Stimulated activated CD4-positive, alpha-beta T cell treated with anti-CD3 and anti-CD28 coated beads, Interleukin-12 subunit alpha, Interleukin-12 subunit beta, amount 100 ng/mL, for 48 hours (primary cell): ENCODE measurements around the gene ICAM4.
"Not testable (repeated sequence)": the region's sequence is repeated elsewhere in the genome, so short reads cannot be mapped to it uniquely, and the experiment has no call there.

Experiments used
- DNase-seq, 3 donors: peaks; one replicate each; pipeline ENCODE4 v3.0.0-alpha.2; 2020; ENCODE audit warnings: low read depth in 2 of 3, low spot score in 1 of 3

The ICAM4 gene

GRCh38 chr19:10268071-10268470 is 18.7 kb upstream of the ICAM4 start:
- no peak for DNase-seq

DNA sequence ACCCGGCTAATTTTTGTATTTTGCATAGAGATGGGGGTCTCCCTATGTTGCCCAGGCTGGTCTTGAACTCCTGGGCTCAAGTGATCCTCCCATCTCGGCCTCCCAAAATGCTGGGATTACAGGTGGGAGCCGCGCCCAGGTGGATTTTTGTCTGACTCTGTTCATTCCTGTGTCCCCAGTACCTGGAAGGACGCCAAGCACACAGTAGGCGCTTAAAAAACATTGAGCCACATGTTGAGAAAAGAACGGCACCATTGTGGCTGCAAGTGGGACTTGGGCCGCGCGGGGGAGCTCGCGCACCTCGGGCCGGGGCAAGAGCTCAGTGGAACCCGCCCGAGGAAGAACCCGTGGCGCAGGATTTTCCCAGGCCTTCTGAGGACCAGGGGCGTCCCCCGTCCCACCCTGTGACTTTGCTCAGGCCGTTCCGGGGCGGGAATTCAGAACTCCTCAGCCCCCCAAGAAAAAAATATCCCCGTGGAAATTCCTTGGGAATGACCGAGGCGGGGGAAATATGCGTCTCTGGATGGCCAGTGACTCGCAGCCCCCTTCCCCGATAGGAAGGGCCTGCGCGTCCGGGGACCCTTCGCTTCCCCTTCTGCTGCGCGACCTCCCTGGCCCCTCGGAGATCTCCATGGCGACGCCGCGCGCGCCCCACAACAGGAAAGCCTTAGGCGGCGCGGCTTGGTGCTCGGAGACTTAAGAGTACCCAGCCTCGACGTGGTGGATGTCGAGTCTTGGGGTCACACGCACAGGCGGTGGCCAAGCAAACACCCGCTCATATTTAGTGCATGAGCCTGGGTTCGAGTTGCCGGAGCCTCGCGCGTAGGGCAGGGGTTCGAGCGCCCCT is 17.2 kb upstream of the ICAM4 start:
- peak; percentile 81 to 91 (median 84) for DNase-seq

GRCh38 chr19:10270180-10270615 is 16.6 kb upstream of the ICAM4 start:
- peak; percentile 65 to 75 (median 68) for DNase-seq

DNA sequence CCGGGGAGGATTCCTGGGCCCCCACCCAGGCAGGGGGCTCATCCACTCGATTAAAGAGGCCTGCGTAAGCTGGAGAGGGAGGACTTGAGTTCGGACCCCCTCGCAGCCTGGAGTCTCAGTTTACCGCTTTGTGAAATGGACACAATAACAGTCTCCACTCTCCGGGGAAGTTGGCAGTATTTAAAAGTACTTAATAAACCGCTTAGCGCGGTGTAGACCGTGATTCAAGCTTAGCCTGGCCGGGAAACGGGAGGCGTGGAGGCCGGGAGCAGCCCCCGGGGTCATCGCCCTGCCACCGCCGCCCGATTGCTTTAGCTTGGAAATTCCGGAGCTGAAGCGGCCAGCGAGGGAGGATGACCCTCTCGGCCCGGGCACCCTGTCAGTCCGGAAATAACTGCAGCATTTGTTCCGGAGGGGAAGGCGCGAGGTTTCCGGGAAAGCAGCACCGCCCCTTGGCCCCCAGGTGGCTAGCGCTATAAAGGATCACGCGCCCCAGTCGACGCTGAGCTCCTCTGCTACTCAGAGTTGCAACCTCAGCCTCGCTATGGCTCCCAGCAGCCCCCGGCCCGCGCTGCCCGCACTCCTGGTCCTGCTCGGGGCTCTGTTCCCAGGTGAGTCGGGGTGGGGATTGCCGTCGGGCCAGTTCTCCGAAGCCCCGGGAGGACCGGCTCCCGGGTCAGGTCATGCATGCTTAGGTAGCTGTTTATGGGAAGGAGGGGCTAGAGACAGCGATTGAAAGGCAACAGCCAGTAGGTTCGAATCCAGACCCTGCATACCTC is 15.9 kb upstream of the ICAM4 start, which contains the start of gene ICAM1:
Gene ICAM1, plus strand, starts transcription at position 505 of the 779 bp plus-strand sequence. Its CDS starts 40 bp downstream, at position 545.
- DNase-seq = peak; percentile 60 to 75 (median 74)

DNA sequence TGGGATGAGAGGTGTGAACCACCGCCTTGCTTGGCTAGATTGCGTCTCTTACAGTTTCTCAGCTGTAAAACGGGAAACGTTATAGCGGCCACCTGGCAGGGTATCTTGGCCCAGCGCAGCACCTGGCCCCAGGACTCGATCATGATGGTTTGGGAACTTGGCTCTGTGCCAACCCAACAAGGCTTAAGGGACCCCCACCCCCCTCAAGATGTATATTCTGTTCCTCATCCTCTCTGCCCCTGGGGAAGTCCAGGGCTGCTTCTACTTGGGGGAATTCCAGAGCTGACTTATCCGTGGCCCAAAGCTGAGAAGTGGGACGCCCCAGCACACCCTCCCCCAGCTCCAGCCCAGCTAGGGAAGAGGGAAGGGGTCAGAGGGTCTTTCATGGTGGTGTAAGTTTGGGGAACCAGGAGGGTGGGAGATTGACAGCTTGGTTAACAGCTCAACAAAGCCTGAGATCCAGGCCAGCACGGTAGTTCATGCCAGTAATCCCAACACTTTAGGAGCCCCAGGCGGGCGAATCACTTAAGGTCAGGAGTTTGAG is 15.1 kb upstream of the ICAM4 start:
- no peak for DNase-seq

GRCh38 chr19:10274589-10274988 is 12.2 kb upstream of the ICAM4 start:
- no peak for DNase-seq

GRCh38 chr19:10277795-10278589 is 8.8 kb upstream of the ICAM4 start:
- DNase-seq = no peak

- no peak for DNase-seq
These were observed 7.8 kb upstream of the ICAM4 start for GRCh38 chr19:10278935-10279334.

DNA sequence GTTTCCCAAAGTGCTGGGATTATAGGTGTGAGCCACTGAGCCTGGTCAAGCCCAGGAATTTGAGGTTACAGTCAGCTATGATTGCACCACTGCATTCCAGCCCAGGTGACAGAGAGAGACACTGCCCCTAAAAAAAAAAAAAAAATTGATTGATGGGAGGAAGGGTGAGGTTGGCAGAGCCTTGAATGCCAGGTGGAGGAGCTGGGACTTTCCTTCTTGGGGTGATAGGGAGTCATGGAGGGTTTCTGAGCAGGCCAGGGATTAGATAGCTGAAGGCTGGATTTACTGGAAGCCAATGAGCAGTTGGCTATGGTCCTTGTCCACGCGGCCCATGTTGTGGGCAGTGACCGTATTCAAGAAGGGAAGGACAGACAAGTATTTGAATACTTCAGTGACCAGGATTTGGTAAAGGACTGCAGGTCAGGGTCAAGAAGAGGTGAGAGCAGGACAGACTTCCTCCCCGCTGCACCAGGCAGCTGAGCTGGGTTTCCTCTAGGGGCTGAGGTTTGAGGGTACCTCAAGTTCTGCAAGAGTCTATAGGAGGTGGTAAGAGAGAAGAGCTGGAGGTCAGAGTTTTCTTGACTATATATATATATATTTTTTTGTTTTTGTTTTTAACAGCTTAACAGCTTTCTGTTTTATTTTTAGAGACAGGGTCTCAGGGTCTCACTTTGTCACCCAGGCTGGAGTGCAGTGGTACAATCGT is 6.9 kb upstream of the ICAM4 start:
- DNase-seq = no peak

DNA sequence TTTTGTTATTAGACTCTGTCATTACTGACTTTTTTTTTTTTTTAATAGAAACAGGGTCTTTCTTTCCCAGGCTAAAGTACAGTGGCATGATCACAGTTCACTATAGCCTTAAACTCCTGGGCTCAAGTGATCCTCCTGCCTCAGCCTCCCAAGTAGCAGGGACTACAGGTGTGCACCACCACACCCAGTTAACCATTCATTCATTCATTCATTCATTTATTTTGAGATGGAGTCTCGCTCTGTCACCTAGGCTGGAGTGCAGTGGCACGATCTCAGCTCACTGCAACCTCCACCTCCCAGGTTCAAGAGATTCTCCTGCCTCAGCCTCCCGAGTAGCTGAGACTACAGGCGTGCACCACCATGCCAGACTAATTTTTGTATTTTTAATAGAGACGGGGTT is 4.7 kb upstream of the ICAM4 start:
- DNase-seq = not testable (repeated sequence)

GRCh38 chr19:10283301-10284064 is 3.3 kb upstream of the ICAM4 start:
- no peak for DNase-seq

DNA sequence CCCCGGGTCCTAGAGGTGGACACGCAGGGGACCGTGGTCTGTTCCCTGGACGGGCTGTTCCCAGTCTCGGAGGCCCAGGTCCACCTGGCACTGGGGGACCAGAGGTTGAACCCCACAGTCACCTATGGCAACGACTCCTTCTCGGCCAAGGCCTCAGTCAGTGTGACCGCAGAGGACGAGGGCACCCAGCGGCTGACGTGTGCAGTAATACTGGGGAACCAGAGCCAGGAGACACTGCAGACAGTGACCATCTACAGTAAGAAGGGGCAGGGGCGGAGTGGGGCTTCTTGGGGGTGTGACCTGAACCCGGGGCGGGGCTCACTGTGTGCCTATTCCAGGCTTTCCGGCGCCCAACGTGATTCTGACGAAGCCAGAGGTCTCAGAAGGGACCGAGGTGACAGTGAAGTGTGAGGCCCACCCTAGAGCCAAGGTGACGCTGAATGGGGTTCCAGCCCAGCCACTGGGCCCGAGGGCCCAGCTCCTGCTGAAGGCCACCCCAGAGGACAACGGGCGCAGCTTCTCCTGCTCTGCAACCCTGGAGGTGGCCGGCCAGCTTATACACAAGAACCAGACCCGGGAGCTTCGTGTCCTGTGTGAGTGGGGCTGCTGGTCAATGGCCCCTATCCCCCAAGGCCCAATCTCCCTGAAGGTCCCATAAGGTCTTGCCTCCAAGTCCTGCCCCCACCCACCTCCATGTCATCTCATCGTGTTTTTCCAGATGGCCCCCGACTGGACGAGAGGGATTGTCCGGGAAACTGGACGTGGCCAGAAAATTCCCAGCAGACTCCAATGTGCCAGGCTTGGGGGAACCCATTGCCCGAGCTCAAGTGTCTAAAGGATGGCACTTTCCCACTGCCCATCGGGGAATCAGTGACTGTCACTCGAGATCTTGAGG is 2.4 kb upstream of the ICAM4 start:
- DNase-seq = no peak

GRCh38 chr19:10284960-10285278 is 1.8 kb upstream of the ICAM4 start:
- no peak for DNase-seq

DNA sequence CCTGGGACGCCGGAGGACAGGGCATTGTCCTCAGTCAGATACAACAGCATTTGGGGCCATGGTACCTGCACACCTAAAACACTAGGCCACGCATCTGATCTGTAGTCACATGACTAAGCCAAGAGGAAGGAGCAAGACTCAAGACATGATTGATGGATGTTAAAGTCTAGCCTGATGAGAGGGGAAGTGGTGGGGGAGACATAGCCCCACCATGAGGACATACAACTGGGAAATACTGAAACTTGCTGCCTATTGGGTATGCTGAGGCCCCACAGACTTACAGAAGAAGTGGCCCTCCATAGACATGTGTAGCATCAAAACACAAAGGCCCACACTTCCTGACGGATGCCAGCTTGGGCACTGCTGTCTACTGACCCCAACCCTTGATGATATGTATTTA is 1.4 kb upstream of the ICAM4 start:
- no peak for DNase-seq

GRCh38 chr19:10288662-10289166 is 2.0 kb downstream of the ICAM4 start:
- DNase-seq = peak in 1 of 3 donors; percentile 35

DNA sequence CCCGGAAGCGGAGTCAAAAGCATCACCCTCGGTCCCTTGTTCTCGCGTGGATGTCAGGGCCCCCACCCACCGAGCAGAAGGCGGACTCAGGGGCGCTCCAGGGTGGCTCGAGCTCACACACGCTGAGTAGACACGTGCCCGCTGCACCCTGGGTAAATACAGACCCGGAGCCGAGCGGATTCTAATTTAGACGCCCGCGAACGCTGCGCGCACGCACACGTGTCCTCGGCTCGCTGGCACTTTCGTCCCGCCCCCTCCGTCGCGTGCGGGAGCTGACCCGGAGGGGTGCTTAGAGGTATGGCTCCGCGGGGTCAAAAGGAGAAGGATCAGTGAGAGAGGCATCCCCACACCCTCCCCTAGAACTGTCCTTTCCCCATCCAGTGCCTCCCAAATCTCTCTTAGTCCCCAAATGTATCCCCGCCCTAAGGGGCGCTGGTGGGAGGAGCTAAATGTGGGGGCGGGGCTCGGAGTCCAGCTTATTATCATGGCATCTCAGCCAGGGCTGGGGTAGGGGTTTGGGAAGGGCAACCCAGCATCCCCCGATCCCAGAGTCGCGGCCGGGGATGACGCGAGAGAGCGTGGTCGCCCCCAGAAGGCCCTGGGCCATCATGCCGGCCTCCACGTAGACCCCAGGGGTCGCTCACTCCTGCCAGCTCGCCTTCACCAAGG is 2.5 kb downstream of the ICAM4 start:
- peak; percentile 50 to 66 (median 63) for DNase-seq

GRCh38 chr19:10289836-10290356 is 3.1 kb downstream of the ICAM4 start, which contains the start of gene ICAM5:
Gene ICAM5, plus strand, starts transcription at chr19:10289952. Its CDS starts 92 bp downstream, at chr19:10290044.
- no peak for DNase-seq
